ENCODE data around the gene MYO1D.

MYO1D gene

DNA sequence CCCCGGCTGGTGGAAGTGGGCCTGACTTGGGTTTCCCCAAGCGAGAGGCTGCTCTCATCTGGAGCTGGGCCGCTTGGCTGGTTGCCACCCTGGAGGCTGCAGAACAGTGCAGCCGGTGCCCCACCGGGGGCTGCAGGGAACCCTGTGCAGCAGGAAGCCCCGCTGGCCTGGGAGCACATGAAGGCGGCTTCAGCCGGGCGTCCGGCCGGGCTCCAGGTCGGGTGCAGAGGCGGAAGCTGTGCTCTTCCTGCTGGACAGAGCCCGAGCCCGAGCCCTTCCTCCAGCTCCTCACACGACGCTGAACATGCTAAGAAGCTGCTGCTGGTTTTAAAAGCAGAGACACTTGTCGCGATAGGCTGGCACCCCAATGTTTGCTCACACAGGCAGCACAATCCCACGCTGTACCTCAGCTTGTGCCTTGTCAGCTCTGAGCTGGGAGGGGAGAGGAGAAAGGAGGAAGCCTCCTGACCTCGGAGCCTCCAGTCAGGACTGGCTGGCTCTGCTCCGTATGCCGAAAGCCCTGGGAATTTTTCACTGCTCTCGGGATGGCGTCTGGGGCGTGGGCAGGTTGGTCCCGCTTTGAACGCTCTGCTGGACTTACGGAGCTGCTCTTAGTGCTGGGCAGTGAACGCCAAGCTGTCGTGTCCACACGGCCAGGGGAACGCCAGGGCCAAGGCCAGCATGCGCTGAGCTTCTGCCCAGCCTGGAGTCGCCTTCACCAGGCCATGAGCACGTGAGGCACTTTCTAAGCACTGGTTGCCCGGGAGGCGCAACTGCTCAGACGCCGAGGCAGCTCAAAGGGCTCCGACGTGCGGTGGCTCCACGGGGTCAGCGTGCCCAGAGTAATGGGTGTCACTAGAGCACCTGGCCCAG, 381.3 kb downstream of the MYO1D start:
- DNase-seq (ENCODE audit: low read depth, low spot score): peak; percentile 47
- no peak overlapping the region for H3K4me3 ChIP-seq (ENCODE audit: low read depth, low read length)
- in situ Hi-C loops (cut with HindIII; ENCODE audit: low sequenced_read_pairs): no loop called here
- TF ChIP-seq, protein P1, sequence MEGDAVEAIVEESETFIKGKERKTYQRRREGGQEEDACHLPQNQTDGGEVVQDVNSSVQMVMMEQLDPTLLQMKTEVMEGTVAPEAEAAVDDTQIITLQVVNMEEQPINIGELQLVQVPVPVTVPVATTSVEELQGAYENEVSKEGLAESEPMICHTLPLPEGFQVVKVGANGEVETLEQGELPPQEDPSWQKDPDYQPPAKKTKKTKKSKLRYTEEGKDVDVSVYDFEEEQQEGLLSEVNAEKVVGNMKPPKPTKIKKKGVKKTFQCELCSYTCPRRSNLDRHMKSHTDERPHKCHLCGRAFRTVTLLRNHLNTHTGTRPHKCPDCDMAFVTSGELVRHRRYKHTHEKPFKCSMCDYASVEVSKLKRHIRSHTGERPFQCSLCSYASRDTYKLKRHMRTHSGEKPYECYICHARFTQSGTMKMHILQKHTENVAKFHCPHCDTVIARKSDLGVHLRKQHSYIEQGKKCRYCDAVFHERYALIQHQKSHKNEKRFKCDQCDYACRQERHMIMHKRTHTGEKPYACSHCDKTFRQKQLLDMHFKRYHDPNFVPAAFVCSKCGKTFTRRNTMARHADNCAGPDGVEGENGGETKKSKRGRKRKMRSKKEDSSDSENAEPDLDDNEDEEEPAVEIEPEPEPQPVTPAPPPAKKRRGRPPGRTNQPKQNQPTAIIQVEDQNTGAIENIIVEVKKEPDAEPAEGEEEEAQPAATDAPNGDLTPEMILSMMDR (IDR thresholded peaks at IDR 0.05; ENCODE audit: low read depth, low read length): no peak

DNA sequence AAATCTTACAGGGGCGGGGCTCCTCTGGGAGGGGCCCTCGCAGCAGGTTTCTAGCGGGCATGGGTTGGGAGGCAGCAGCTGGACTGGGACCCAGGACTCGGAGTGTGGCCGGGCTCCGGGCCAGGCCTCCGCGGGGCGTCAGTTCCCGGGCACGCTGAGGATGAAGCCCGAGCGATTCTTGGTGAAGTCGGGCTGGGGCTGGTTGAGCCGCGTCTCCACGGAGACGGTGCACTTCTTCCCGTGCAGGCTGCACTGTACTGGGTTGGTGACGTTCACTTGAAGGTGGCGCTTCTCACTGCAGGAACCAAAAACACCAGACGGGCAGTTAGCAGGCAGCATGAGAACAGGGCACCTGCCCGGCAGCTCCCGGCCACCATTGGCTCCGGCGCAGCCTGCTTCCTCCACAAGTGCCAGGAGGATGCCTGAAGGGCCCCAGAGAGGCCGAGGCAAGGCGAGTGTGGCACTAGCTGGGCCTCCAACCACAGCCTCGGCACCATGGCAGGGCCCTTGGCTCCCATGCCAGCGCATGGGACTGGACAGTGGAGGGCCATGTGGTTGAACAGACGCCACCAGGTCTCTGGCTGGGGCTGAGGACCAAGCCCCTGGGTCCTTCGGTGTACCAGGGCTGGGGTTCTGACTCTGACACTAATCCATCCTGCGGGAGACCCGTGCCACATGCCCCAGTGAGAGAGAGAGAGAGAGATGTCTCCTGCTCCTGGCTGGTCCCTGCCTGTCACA, 382.1 kb downstream of the MYO1D start:
- in situ Hi-C loops (cut with HindIII; ENCODE audit: low sequenced_read_pairs): no loop called here
- H3K4me3 ChIP-seq (ENCODE audit: low read depth, low read length): no peak overlapping the region
- DNase-seq (ENCODE audit: low read depth, low spot score): peak; percentile 42
- TF ChIP-seq, protein P1 (IDR thresholded peaks at IDR 0.05; ENCODE audit: low read depth, low read length): no peak

DNA sequence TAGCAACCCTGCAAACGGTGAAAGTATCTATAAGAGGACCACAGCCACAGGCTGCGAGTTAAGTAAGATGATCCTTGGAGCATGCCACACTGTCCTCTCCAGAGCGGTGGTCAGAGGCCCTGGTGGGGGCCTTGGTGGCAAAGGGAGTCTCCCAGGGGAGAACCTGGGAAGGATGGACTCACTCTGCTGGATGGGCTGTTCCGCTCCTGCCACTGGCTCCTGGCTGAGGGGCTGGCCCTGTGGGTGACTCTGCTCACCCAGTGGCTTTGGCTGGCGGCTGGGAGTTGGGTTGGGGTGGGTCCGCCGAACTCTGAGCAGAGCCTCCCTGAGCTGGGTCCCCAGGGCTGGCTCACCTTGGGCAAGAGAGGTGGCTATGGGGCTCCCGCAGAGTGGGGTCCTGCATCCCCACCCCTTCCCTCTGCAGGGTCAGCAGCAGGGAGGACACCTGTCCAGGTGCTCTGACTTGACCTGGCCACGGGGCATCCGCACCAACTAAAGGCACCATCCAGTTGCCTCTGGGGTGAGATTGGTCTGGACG, 382.9 kb downstream of the MYO1D start:
- no peak for DNase-seq (ENCODE audit: low read depth, low spot score)
- in situ Hi-C loops (cut with HindIII; ENCODE audit: low sequenced_read_pairs): no loop called here
- H3K4me3 ChIP-seq (ENCODE audit: low read depth, low read length): no peak overlapping the region
- TF ChIP-seq, protein P1 (IDR thresholded peaks at IDR 0.05; ENCODE audit: low read depth, low read length): no peak

DNA sequence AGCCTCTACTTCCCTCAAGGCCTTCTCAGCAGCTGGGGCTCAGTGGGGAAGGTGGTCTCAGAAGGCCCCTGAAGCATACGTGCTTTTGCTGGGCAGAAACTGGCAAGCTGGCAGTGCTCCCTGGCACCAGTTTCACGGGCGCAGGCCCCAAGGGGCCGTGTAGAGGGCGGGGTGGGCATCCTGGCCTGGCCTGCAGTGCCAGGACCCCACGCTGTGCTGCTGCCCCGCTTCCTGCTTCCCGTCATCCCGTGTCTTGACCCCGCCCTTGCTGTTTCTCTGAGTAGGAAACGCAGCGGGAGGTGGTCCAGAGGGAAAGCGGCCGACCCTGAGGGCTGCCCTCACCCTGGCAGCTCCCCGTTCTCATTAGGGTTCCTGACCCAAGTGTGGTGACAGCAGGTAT, 383.4 kb downstream of the MYO1D start:
- DNase-seq (ENCODE audit: low read depth, low spot score): no peak
- in situ Hi-C loops (cut with HindIII; ENCODE audit: low sequenced_read_pairs): no loop called here
- TF ChIP-seq, protein P1 (IDR thresholded peaks at IDR 0.05; ENCODE audit: low read depth, low read length): no peak
- H3K4me3 ChIP-seq (ENCODE audit: low read depth, low read length): no peak overlapping the region

DNA sequence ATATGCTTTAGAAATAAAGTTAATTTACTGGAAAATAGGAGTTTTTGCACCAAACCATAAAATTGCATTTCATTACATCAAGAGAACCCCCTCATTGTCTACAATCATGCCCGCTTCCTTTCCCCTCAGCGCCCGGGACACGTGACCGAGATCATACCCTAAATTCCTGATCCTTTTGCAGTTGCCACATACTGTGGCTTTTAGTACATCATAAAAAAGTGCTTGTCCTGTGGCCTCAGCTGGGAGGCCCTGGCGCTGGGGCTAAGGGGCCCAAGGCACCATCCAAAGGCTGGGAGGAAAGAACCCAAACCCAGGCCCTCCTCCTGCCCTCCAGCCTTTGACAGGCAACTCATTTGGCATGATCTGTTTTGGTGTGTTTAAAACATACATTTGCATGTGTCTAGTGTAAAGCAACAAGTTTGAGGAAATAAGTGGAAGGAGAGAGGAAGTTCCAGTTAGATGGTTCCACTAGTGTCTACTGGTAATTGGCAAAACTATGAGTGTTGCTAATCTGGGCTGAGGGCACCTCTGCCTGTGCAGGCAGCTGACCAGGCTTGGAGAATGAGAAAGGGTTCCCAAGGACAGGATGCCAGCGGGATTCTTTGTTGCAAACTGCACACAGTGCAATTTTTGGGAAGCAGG, 384.2 kb downstream of the MYO1D start:
- no peak for DNase-seq (ENCODE audit: low read depth, low spot score)
- TF ChIP-seq, protein P1 (IDR thresholded peaks at IDR 0.05; ENCODE audit: low read depth, low read length): no peak
- in situ Hi-C loops (cut with HindIII; ENCODE audit: low sequenced_read_pairs): no loop called here

DNA sequence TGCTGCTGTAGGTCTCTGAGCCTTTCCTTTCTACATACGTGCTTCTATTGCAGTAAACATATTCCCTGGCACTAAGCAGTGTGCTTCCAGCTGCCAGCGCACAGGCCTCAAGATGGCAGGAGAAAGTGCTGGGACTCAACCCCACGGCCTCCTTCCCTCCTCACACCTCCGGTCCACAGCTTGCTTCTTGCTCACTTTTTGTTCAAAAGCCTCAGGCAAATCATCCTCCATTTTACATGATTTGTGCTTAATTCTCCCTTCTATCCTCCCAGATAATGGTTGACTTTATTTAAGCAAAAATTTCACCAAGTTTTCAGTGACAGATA, 384.7 kb downstream of the MYO1D start:
- in situ Hi-C loops (cut with HindIII; ENCODE audit: low sequenced_read_pairs): no loop called here
- no peak for DNase-seq (ENCODE audit: low read depth, low spot score)
- no peak overlapping the region for H3K4me3 ChIP-seq (ENCODE audit: low read depth, low read length)
- TF ChIP-seq, protein P1 (IDR thresholded peaks at IDR 0.05; ENCODE audit: low read depth, low read length): no peak

More for the DNA sequence above, 384.2 kb downstream of the MYO1D start:
- H3K4me3 ChIP-seq (ENCODE audit: low read depth, low read length): no peak overlapping the region

Measured in astrocyte of the spinal cord (primary cell).